ENCODE results near the gene HOXB4. TPM values are rescaled to one million over a fixed set of nuclear protein-coding genes. Genes with fewer than 3 reads are reported as not detected.
"Not testable (repeated sequence)": the region's sequence is repeated elsewhere in the genome, so short reads cannot be mapped to it uniquely, and the experiment has no call there.

The HOXB4 gene
- polyA plus RNA-seq, 1 donor, result 16.8 TPM

- DNase-seq, result no peak
Observed at GRCh38 chr17:48549281-48549630, 28.9 kb downstream of the HOXB4 start.

DNA sequence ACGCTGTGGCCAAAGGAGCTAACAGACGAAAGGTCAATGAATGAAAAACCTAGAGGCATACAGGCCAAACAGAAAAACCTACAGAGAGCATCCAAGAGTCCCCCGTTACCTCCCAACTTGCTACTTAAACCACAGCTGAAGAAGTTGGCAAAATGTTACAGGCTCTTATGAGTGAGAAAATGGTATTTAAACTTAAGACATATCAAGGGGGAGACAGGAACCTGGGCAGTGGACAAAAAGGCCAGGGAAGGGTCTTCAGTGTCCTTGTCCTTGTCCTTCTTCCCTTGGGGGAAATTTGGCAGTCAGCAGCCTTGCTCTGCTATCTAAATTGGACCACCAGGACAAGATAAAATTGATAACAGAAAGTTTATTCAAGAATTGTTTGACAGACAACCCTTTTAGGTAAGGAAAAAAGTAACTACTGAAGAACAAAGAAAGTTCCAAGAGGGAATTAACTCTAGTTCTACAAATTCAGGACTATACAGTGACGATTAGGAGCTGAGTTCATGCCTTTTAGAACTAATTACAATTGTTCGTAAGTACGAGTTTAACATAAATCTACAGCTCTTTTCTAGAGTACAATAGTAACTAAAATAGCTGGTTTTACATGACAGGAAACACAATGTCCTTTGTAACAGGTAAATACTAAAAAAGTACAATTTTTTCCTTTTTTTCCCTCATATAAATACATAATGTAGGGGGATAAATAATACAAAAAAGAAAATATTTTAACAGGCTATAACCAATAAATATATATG, 29.4 kb downstream of the HOXB4 start:
- no peak for DNase-seq

GRCh38 chr17:48547808-48548522, 30.2 kb downstream of the HOXB4 start:
- DNase-seq, result no peak

GRCh38 chr17:48546924-48547807, 31.0 kb downstream of the HOXB4 start:
- DNase-seq, result no peak

- DNase-seq, result no peak
Observed at GRCh38 chr17:48546137-48546923, 31.8 kb downstream of the HOXB4 start.

DNA sequence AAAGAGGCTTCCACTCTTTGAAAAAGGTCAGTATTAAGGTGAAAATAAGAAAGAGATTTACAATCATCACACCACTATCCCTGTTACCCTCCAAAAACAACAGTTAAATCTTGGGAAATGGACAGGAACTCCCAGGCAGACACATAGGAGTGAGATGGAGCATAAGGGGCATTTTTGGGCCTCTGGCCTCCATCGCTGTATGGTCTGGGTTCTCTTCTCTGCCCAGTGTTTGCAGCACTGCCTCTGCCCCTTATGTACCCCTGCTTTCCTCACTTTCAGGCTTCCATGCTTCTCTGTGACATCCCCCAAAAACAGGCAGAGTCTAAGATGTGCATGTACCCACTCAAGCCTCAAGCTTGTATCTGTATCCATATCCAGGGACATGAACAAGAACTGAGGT, 32.6 kb downstream of the HOXB4 start:
- DNase-seq, result no peak

GRCh38 chr17:48545022-48545375, 33.2 kb downstream of the HOXB4 start, which contains the start of gene HOXB2:
Gene HOXB2, minus strand, starts transcription at chr17:48545109. Its CDS starts 198 bp downstream, at chr17:48544911.
- DNase-seq, result no peak

GRCh38 chr17:48544349-48545021, 33.7 kb downstream of the HOXB4 start:
- no peak for DNase-seq

- no peak for DNase-seq
Observed at GRCh38 chr17:48543854-48544348, 34.2 kb downstream of the HOXB4 start.

- DNase-seq, result no peak
Observed at GRCh38 chr17:48543107-48543853, 34.9 kb downstream of the HOXB4 start.

DNA sequence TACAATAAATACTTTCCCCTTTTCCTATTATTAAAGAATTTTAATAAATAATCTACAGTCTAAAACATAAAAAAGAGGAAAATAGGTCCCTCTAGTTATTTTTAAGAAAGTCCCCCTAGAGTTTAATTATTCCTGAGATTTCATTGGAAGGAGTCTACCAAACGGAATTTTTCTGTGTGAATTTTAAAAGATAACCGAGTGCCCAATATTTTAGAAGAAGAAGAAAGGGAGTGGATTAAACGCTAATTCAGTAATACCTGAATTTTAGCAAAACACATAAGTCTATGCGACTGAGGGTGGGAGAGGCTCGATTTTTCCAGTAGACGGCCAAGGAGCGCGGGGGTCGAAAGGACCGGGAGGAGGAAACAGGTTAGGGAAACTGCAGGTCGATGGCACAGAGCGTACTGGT, 35.4 kb downstream of the HOXB4 start:
- no peak for DNase-seq

DNA sequence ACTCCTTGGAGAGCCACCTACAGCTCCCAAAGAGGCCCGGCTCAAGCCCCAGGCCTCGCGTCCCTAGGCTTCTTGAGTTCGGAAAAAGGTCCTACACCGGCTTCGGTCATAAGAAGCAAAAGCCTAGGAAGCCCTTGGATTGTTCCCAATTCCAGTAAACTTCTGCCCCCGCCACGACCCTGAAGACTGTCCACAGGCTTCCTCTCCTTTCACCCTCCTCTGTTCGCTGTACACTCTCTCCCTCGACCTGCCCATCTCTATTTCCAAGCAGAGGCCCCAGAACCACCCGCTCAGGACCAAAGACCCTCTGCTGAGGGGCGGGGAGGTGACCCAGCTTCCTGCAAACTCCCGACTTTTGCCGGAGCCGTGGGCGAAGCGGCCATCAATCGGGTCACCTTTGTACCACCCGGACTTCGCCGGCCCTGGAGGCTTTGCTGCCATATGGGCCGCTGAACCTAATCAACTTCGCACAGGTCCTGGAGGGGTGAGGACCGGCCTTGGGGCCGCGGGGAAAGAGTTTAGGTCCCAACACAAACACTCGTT, 36.0 kb downstream of the HOXB4 start:
- DNase-seq, result no peak

DNA sequence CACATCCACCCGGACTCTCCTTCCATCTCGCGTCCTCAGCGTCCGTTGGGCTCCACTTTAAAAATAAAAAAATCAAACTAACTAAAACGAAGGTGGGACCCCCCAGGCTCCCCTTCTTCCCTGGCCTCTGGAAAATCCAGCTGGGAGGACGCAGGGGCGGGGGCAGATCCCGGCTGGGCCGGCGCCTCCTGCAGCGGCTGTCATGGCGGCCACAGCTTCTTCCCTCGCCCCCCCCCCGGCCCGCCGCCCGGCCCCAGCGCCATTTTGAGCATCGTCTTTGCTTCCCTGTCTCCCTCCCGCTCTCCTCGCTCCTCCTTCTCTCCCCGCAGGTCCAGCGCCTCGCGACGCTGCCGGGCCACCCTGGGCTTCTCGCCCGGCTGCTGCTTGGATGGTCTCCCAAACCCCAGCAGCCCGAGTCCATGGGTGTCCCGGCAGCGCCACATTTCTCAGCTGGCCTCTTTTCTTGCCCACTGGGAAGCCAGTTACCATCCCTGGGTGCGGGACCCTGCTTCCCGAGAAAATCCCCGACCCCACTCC, 36.5 kb downstream of the HOXB4 start:
- DNase-seq, result no peak

GRCh38 chr17:48541036-48541576, 37.0 kb downstream of the HOXB4 start:
- DNase-seq, result no peak

DNA sequence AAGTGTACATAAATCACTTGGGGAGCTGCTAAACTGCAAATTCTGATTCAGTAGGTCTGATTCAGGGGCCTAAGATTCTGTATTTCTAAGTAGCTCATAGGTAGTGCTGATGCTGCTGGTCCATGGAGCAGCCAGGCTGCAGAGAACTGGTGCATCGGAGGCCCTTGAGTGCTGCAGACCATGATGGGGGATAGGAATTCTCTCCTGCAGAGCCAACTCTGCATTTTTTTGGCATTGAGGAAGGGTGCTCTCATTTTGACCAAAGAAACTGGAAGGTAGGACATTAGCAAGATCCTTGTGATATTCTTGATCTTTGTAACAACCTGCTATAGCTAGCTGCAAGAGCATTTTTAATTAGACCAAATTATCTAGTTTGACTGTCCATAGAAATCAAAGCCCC, 37.9 kb downstream of the HOXB4 start:
- DNase-seq, result no peak

GRCh38 chr17:48539177-48539576, 39.0 kb downstream of the HOXB4 start:
- DNase-seq, result no peak

GRCh38 chr17:48537316-48537715, 40.8 kb downstream of the HOXB4 start:
- DNase-seq, result no peak

- DNase-seq, result not testable (repeated sequence)
Observed at GRCh38 chr17:48535793-48536559, 42.2 kb downstream of the HOXB4 start.

DNA sequence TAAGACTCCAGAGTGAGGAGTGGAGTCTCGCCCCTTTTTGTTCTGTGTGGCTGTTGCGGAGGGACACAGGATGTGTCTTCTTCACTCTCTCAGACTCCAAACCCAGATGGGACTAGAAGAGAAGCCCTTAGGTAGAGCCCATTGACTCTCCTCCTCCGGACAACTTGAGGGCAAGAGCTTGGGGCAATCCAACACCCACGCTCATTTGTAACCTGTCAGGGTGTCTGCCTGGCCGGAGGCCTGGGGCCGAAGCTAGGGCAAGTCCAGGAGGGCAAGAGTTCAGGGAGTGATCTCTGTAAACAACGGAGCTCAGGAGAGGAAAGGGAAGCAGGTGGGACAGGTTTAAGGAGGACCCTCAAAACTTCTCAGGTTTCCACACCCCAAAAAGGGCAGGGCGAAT, 45.9 kb downstream of the HOXB4 start:
- no peak for DNase-seq
